C4-2B (cell line): ENCODE results near the gene SERPIND1.

Experiments used
- H3K27ac ChIP-seq: fragments of 450-650 bp; 2 replicates; pipeline ENCODE4 v1.5.1; 2017
- ZFX ChIP-seq: fragments of 450-650 bp; IDR thresholded peaks from 2 replicates; pipeline ENCODE4 v1.6.1; 2017
- TF ChIP-seq, protein P1 (sequence below): fragments of 450-650 bp; conservative IDR thresholded peaks from 2 replicates; pipeline ENCODE4 v1.5.1; 2017; ENCODE audit warnings: mild to moderate bottlenecking

Gene SERPIND1

DNA sequence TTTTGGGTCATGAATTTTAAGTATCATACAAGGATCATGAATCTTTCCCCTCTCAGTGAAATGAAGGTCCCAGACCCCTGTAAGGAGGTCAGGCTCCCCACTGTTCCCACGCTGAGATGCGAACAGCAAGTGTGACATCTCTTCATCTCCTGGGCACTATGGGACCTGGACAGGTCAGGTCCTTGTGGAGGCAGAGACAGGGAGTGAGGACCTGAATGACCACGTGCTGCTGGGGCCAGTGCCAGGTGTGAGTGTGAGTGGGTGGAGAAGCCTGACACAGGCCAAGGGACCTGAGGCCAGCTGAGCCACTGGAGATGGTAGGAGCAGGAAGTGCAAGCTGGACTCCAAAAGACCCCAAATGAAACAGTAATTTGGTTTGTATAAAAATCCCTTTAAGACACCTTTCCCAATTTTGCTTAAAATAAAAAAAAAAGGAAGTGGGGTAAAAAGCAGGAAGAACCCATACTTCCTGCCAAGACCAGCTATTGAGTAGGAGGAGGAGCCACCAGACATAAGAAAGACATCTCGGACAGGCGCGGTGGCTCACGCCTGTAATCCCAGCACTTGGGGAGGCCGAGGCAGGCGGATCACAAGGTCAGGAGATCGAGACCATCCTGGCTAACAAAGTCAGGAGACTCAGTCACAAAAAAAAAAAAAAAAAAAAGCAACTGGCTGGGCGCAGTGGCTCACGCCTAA is 35.4 kb upstream of the SERPIND1 start:
- H3K27ac ChIP-seq: no peak overlapping the region
- TF ChIP-seq ZFX: no peak
- TF ChIP-seq, protein P1, sequence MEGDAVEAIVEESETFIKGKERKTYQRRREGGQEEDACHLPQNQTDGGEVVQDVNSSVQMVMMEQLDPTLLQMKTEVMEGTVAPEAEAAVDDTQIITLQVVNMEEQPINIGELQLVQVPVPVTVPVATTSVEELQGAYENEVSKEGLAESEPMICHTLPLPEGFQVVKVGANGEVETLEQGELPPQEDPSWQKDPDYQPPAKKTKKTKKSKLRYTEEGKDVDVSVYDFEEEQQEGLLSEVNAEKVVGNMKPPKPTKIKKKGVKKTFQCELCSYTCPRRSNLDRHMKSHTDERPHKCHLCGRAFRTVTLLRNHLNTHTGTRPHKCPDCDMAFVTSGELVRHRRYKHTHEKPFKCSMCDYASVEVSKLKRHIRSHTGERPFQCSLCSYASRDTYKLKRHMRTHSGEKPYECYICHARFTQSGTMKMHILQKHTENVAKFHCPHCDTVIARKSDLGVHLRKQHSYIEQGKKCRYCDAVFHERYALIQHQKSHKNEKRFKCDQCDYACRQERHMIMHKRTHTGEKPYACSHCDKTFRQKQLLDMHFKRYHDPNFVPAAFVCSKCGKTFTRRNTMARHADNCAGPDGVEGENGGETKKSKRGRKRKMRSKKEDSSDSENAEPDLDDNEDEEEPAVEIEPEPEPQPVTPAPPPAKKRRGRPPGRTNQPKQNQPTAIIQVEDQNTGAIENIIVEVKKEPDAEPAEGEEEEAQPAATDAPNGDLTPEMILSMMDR: no peak

DNA sequence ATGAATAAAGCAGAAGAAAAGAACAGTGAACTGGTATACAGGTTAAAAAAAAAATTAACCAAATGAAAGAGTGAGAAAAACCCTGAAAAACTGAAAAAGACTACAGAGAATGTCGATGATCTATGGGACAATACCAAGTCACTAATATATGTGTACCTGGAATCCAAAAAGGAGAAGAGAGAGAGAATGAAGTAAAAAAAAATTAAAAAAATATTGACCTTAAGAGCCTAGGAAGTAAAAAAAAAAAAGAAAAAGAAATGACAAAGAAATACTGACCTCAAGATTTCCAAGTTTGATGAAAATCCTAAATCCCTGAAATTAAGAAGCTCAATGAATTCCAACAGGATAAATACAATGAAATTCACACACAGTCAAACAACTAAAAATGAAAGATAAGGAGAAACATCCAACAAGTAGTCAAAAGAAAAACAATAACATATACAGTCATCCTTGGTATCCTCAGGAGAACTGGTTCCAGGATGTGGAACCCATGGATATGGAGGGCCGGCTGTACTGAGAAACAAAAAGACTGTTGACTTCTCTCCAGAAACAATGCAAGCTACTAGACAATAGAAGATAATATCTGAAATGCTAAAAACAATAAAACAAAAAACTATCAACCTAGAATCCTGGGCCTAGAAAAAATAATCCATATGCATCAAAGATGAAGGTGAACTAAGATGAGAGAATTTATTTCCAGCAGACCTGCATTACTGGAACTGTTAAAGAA is 33.5 kb upstream of the SERPIND1 start:
- no peak overlapping the region for H3K27ac ChIP-seq
- no peak for TF ChIP-seq ZFX
- TF ChIP-seq, protein P1: no peak

DNA sequence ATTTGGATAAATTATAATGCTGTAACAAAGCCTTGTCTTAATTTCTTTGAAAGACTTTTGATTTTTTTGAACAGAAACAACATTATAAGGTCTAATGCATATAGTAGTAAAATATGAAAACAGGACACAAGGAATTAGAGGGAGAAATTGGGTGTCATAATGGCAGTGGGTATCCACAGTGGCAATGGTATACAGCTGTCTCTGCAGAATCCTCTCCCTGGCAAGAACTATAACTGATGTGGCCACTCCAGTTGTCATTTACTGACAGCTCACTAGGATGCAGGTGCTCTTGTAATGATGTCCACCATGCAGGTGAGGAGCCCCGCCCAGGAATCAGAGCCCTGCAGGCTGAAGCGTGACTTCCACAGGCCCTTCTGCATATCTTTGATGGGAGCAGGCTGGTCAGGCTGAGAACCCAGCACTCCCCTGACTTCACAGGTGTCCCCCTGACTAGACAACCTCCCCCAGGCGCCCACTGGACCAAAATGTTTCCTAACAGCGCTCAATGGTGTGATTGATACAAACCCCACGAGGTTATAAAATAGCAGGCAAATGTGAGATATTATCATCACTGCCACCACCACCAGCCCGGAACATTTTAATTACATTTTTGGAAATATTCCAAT is 32.8 kb upstream of the SERPIND1 start:
- TF ChIP-seq, protein P1: no peak
- TF ChIP-seq ZFX: no peak

DNA sequence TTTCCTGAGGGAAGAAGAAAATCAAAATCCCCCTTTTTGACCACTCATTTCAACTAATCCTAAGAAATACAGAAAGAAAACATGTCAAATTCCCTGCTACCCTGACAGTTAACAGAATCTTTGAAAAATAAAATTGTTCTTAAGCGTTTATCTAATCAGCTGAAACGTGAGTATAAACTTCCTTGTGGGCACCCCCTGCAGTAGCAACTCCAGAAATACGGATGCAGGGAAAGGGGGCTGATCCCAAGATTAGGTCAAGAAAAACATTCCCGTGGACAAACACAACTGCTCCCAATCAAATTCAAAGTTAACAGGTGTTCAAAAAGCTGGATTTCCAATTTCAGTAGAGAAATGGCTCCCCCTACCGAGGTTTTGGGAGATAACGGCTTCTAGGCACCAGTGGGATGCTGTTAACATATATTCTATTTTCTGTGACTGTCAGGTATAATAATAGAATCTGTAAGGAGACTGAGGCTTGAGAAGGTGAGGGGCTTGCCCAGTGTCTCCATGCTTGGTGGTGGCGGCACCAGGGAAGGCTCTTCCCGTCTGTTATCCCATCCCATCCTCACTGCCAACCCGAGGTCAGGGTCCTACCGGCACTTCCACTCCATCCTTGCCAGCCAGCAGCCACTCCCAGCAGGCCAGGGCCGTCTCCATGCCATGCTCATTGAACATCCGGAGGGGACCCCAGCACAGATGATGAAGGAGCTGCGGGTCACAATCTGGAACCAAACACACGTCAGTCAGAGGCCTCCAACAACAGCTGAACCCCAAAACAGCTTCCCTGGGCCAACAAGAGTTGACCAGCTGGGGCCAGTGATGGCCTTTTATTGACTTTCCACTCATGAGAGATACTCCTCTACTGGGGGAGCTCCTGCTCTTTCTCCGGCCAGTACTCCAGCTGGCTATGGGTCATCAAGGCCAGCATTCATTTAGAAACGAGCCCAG is 32.0 kb upstream of the SERPIND1 start:
- no peak overlapping the region for H3K27ac ChIP-seq

More for the DNA sequence above, 32.8 kb upstream of the SERPIND1 start:
- H3K27ac ChIP-seq: no peak overlapping the region

DNA sequence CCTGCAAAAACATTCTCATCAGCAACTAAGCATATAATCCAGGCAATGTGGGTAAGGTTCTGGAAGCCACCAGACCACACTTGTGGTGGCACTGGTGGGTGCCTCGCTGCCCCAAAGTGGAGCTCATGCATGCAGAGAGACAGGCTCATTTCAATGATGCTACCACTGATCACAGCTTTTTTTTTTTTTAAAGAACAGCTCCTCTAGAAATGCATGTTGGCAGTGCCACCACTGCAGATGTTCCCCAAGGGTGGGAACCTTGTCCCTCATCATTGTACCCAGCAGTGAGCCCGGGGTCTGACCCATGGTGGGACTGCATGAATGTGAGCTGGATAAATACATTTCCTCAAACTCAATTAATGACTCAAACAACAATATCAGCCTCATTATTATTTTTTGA is 31.1 kb upstream of the SERPIND1 start:
- no peak overlapping the region for H3K27ac ChIP-seq
- TF ChIP-seq, protein P1: no peak

More for the DNA sequence above, 32.0 kb upstream of the SERPIND1 start:
- no peak for TF ChIP-seq ZFX
- TF ChIP-seq, protein P1: peak; percentile 92

DNA sequence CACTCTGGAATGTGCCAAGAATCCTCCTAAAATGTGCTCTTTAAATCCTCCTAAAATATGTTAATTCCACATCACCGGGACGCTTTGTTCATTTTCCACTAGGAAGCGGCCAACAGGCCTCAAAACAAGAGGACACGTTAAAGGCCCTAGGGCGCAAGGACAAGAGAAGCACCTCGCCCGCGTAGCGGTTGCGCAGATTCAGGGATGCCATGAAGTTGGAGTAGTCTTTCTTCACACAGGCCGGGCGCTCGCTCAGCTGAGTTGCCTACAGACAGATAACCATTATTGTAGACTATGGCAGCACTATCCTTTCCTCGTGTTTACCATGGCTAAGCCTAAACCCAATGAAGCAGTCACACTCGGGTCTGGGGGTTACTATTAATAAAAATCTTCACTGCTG is 29.5 kb upstream of the SERPIND1 start:
- TF ChIP-seq ZFX: no peak
- TF ChIP-seq, protein P1: no peak
- H3K27ac ChIP-seq: no peak overlapping the region
